Thoracic aorta (tissue), 2 donors: ENCODE results near the gene FREM2. TPM values are rescaled to one million over a fixed set of nuclear protein-coding genes. Genes with fewer than 3 reads are reported as not detected.

Experiments used
- ATAC-seq: fragments of 150-250 bp; one replicate; pipeline ENCODE4 v1.8.0; 2017; ENCODE audit warnings: low read depth; ENCODE audit not compliant: insufficient number of reproducible peaks, low FRiP score
- DNase-seq: peaks from one replicate; pipeline ENCODE4 v3.0.0-alpha.2; 2020; ENCODE audit warnings: low spot score
- H3K27ac ChIP-seq, 2 donors: fragments of 200-600 bp; sonication (generic); 1 replicate in 1 of 2; 2 replicates in 1 of 2; pipeline ENCODE4 v1.5.1; 2016; ENCODE audit warnings: mild to moderate bottlenecking in 2 of 2, moderate library complexity in 2 of 2
- H3K27me3 ChIP-seq: fragments of 200-600 bp; sonication (generic); replicated peaks from 2 replicates; pipeline ENCODE4 v1.6.0; 2016; ENCODE audit warnings: mild to moderate bottlenecking; ENCODE audit not compliant: insufficient read depth
- H3K36me3 ChIP-seq: fragments of 200-600 bp; sonication (generic); one replicate; pipeline ENCODE4 v1.5.1; 2016
- H3K4me1 ChIP-seq, 2 donors: fragments of 200-600 bp; sonication (generic); 1 replicate in 1 of 2; 2 replicates in 1 of 2; pipeline versions ENCODE4 v1.5.1 to v1.6.0; 2016; ENCODE audit warnings: low read depth in 2 of 2, mild to moderate bottlenecking in 1 of 2; ENCODE audit not compliant: control insufficient read depth in 1 of 2
- H3K4me3 ChIP-seq: fragments of 200-600 bp; sonication (generic); 2 replicates; pipeline ENCODE4 v1.5.1; 2016; ENCODE audit warnings: mild to moderate bottlenecking
- H3K9me3 ChIP-seq: fragments of 200-600 bp; sonication (generic); 2 replicates; pipeline ENCODE4 v1.5.1; 2016
- total RNA-seq, 2 donors: library from RNA; depleted of rRNA; stranded (reverse); fragments of >200 nt; gene quantifications; one replicate each; pipeline versions ENCODE4 v1.1.0 to v1.2.3, GENCODE V29; 2016
- TF ChIP-seq, protein P1 (sequence below): fragments of 200-600 bp; sonication (generic); IDR thresholded peaks from one replicate; pipeline ENCODE4 v1.5.1; 2019; ENCODE audit warnings: antibody characterized with exemption

The FREM2 gene
- total RNA-seq, 2 donors from 2014 or later, result 0.14 TPM; not detected in 1

DNA sequence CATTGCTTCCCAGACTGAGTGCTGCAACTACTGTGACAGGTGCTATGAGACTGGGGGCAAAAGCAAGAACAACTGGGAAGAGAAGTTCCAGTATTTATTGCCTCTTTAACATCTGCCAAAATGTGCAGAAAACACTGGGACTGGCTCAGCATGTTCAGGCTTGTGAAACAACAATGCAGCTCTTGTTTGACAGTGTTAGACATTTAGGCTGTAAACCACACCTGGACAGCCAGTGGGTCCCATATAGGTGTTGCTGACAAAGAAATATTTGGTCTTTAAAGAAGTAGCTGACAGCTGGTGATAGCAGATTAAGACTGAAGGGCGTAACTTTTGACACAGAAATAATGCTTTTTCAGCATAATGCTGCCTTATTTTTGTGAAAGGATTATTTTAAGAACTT lies 215.7 kb downstream of the FREM2 start:
- ATAC-seq, result no peak
- H3K4me1 ChIP-seq, result no peaks in the 10 kb centered on the region
- DNase-seq, result no peak
- no peak overlapping the region for H3K4me3 ChIP-seq
- no peaks in the 10 kb centered on the region for H3K27me3 ChIP-seq
- H3K27ac ChIP-seq, result no peak overlapping the region
- no peaks in the 10 kb centered on the region for H3K9me3 ChIP-seq
- H3K36me3 ChIP-seq, result no peaks in the 10 kb centered on the region
- TF ChIP-seq, protein P1, sequence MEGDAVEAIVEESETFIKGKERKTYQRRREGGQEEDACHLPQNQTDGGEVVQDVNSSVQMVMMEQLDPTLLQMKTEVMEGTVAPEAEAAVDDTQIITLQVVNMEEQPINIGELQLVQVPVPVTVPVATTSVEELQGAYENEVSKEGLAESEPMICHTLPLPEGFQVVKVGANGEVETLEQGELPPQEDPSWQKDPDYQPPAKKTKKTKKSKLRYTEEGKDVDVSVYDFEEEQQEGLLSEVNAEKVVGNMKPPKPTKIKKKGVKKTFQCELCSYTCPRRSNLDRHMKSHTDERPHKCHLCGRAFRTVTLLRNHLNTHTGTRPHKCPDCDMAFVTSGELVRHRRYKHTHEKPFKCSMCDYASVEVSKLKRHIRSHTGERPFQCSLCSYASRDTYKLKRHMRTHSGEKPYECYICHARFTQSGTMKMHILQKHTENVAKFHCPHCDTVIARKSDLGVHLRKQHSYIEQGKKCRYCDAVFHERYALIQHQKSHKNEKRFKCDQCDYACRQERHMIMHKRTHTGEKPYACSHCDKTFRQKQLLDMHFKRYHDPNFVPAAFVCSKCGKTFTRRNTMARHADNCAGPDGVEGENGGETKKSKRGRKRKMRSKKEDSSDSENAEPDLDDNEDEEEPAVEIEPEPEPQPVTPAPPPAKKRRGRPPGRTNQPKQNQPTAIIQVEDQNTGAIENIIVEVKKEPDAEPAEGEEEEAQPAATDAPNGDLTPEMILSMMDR, result no peak

DNA sequence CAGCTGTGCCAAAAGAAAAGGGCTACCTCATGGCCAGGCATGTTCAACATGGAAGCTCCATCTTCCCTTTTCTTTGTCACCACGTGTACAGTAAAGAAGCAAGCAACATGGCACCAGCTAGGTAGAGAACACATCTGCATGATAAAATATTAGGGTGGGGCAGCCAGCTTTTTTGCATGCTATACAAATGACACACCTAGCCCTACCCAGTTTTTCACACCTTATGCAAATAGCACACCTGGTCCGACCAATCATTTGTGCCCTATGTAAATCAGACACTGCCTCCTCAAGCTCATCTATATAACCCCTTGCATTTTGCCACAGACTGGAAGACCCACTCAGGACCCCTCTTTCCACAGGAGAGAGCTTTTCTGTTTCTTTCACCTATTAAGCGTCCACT lies 218.2 kb downstream of the FREM2 start:
- Histone ChIP-seq H3K9me3 (no peaks in the 10 kb centered on the region), H3K27ac (no peak overlapping the region), H3K4me3 (no peak overlapping the region), H3K4me1 (no peaks in the 10 kb centered on the region), H3K27me3 (no peaks in the 10 kb centered on the region), H3K36me3 (no peaks in the 10 kb centered on the region)
- TF ChIP-seq, protein P1, result no peak
- no peak for ATAC-seq
- DNase-seq, result no peak

DNA sequence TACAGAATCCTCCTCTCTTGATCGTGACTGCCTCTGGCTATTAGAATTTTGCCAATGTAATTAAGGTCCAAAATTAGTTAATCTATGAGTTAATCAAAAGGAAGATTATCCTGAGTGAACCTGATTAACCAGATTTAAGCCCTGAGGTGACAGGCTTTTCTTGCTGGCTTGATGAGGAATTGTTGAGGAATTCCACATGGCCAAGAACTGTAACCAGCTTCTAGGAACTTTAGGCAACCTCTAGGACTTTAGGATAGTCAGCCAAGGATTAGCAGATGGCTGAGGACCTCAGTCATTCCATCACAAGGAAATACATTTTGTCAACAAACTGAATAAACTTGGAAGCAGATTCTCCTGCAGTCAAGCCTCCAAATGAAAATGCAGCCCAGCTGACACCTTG lies 219.0 kb downstream of the FREM2 start:
- no peak for DNase-seq

GRCh38 chr13:38908574-38908973 lies 221.7 kb downstream of the FREM2 start:
- Histone ChIP-seq H3K27me3 (no peaks in the 10 kb centered on the region), H3K36me3 (no peaks in the 10 kb centered on the region), H3K4me3 (no peak overlapping the region), H3K4me1 (no peaks in the 10 kb centered on the region), H3K27ac (no peak overlapping the region), H3K9me3 (no peaks in the 10 kb centered on the region)
- TF ChIP-seq, protein P1, result no peak
- ATAC-seq, result no peak
- DNase-seq, result no peak

More for the DNA sequence above, 219.0 kb downstream of the FREM2 start:
- Histone ChIP-seq H3K9me3 (no peaks in the 10 kb centered on the region), H3K4me3 (no peak overlapping the region), H3K27me3 (no peaks in the 10 kb centered on the region), H3K4me1 (no peaks in the 10 kb centered on the region), H3K36me3 (no peaks in the 10 kb centered on the region), H3K27ac (no peak overlapping the region)
- TF ChIP-seq, protein P1, result no peak
- ATAC-seq, result no peak

GRCh38 chr13:38914070-38914469 lies 227.2 kb downstream of the FREM2 start:
- H3K4me1 ChIP-seq, result no peaks in the 10 kb centered on the region
- DNase-seq (no peak), ATAC-seq (no peak)
- no peak overlapping the region for H3K4me3 ChIP-seq
- H3K27me3 ChIP-seq, result no peaks in the 10 kb centered on the region
- H3K27ac ChIP-seq, result no peak overlapping the region
- H3K36me3 ChIP-seq, result no peaks in the 10 kb centered on the region
- no peaks in the 10 kb centered on the region for H3K9me3 ChIP-seq
- TF ChIP-seq, protein P1, result no peak
